Hepatocyte (in vitro differentiated cells): ENCODE data around the gene ZMYM4.

Experiments
- CTCF ChIP-seq: fragments of 200-600 bp; sonication (generic); IDR thresholded peaks from 2 replicates; pipeline ENCODE4 v1.5.1; 2016; ENCODE audit warnings: antibody characterized with exemption, mild to moderate bottlenecking; ENCODE audit not compliant: poor library complexity
- EZH2 ChIP-seq: fragments of 200-600 bp; sonication (generic); IDR thresholded peaks from 2 replicates; pipeline ENCODE4 v1.6.1; 2016; ENCODE audit warnings: antibody characterized with exemption, mild to moderate bottlenecking, borderline replicate concordance
- EZH2phosphoT487 ChIP-seq: fragments of 200-600 bp; sonication (generic); IDR thresholded peaks from one replicate; pipeline ENCODE4 v1.6.1; 2018; ENCODE audit warnings: antibody characterized with exemption, mild to moderate bottlenecking, low read depth, moderate library complexity; ENCODE audit not compliant: unreplicated experiment, severe bottlenecking

DNA sequence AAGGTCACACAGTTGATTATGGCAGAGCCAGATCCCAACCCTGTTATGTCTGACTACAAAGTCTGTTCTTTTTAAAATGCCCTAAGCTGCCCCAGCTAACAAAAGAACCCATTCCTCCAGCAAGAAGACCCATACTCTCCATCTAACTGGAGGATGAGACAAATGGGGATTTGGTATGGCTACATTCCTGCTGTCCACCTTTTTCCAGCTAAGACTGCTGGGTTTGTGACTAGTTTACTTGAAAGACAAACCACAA is 175.9 kb downstream of the ZMYM4 start:
- TF ChIP-seq CTCF, result no peak
- no peak for TF ChIP-seq EZH2phosphoT487
- no peak for TF ChIP-seq EZH2
